ENCODE results near the gene RPIA.
A peak's percentile ranks its signal among the peaks of the same experiment; 100 is the strongest.

Gene RPIA

DNA sequence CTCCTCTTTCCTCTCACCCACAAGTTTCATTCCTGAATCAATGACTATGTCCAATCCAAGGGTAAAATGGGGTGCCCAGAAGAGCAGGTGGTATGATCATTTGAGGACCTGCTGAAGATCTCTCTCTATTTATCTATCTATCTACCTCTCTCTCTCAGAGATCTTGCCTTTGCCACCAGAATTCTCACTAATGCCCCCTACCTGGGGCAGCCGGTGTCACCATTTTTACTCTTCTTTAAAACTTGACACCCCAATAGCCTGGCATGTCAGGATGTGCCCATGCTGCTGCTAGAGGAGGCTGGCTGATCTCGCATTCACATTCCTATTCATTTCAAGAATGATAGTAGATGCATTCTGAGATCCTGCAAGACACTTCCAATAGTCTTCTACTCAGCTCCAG is 24.3 kb upstream of the RPIA start:
- no peak for DNase-seq (ENCODE audit: low spot score)
- TF ChIP-seq, protein P1, sequence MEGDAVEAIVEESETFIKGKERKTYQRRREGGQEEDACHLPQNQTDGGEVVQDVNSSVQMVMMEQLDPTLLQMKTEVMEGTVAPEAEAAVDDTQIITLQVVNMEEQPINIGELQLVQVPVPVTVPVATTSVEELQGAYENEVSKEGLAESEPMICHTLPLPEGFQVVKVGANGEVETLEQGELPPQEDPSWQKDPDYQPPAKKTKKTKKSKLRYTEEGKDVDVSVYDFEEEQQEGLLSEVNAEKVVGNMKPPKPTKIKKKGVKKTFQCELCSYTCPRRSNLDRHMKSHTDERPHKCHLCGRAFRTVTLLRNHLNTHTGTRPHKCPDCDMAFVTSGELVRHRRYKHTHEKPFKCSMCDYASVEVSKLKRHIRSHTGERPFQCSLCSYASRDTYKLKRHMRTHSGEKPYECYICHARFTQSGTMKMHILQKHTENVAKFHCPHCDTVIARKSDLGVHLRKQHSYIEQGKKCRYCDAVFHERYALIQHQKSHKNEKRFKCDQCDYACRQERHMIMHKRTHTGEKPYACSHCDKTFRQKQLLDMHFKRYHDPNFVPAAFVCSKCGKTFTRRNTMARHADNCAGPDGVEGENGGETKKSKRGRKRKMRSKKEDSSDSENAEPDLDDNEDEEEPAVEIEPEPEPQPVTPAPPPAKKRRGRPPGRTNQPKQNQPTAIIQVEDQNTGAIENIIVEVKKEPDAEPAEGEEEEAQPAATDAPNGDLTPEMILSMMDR (conservative IDR thresholded peaks at IDR 0.05; ENCODE audit: low read depth): no peak
- ChIA-PET CTCF (interaction anchor here (0.5 to 0.6 kb wide), 3 partner anchors 14 to 59 kb away, joined by 3 to 4 read pairs (median 3); no protein-coding TSS in a partner anchor), POLR2A (ENCODE audit: low non-redundant PET) (no interaction called here)
- H3K27ac ChIP-seq: no peak overlapping the region

DNA sequence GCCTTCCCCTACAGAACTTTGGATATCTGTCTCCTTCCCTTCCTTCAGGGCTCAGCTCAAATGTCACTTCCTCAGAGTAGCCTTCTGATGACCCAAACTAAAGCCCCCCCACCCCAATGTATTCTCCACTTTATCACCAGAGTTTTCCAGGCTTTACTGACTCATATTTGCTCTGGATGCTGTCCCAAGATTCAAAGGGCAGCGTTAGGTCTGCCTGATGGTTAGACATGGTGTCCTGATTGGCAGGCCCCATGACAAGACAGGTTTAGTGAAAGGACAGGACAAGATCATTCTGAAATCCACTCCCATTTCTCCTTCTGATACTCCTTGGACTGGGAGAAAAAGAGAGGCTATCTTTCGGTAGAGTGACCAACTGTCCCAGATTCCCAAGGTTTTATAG is 22.6 kb upstream of the RPIA start:
- no peak for DNase-seq (ENCODE audit: low spot score)
- TF ChIP-seq, protein P1 (conservative IDR thresholded peaks at IDR 0.05; ENCODE audit: low read depth): no peak
- CTCF ChIA-PET: interaction anchor here (0.9 to 1.4 kb wide), 9 partner anchors 8 to 78 kb away, joined by 3 to 14 read pairs (median 6); partner anchors contain the start of gene EIF2AK3
- no peak overlapping the region for H3K27ac ChIP-seq
- POLR2A ChIA-PET (ENCODE audit: low non-redundant PET): no interaction called here

DNA sequence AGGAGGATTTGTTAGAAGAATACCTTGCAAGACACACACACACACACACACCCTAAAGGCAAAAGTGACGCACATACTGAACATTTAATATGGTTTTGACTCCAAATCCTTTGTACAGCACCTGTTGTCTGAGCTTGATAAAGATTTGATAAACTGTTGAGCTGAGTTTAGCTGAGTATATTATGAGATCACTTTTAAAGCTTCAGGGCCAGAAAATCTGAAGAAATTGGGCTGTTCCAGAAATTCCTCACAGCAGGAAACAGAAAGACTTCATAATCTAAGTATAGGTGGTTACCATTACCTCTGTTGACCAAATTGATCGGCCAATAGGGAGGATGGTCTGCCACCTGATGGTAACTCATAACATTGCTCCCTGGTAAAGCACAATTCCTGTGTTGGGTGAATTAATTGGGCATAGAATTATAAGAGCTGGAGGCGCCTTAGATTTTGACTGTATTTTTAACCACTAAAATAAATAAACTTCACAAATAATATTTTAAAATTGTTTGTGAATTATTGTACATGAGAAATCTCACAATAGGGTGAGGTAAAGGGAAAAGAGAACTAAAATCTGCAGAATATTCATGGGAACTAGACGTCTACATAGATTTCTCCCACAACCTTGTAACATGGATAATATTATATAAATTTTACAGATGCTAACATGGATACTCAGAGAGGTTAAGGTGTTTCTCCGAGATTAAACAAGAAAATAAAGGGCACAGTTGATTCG is 21.8 kb upstream of the RPIA start:
- ChIA-PET CTCF (interaction anchor here (0.6 to 1.4 kb wide), 18 partner anchors 9 to 205 kb away, joined by 3 to 14 read pairs (median 4); partner anchors contain the start of gene EIF2AK3), POLR2A (ENCODE audit: low non-redundant PET) (interaction anchor here (0.6 kb wide), 1 partner anchor 60 kb away, joined by 4 read pairs; no protein-coding TSS in a partner anchor)
- peak; percentile 78 for DNase-seq (ENCODE audit: low spot score)

DNA sequence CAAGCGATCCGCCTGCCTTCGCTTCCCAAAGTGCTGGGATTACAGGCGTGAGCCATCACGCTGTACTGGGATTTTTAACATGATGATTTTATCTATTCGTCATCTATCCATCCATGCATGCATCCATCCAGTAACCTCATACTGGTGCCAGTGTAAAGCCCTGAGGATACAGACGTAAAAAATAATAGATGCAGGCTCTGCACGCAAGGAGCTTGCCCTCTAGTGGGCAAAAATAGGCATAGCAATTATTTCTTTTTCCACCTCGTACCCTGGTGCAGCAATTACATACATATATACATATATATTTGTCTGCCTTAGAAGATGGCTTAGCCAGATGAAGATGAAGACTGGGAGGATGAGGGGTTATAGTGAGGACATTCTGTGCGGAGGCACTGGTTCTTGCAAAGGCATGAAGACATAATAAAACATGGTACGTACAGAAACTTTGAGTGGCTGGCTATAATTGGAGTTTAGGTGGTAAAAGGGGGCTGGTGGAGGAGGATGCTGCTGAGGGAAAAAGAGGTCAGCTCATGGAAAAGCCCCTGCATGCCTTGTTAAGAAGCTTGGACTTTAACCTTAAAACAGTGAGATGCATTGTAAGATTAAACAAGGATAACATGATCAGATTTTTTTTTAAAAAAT is 19.6 kb upstream of the RPIA start:
- H3K27ac ChIP-seq: no peak overlapping the region
- TF ChIP-seq, protein P1 (conservative IDR thresholded peaks at IDR 0.05; ENCODE audit: low read depth): peak; percentile 92
- peak; percentile 58 for DNase-seq (ENCODE audit: low spot score)
- POLR2A ChIA-PET (ENCODE audit: low non-redundant PET): interaction anchor here (0.6 kb wide), 2 partner anchors 53 to 80 kb away, joined by 3 to 5 read pairs; no protein-coding TSS in a partner anchor
- CTCF ChIA-PET: interaction anchor here (0.6 to 2.3 kb wide), 16 partner anchors 8 to 197 kb away, joined by 3 to 17 read pairs (median 4); partner anchors contain the start of gene RPIA

More for the DNA sequence above, 21.8 kb upstream of the RPIA start:
- TF ChIP-seq, protein P1 (conservative IDR thresholded peaks at IDR 0.05; ENCODE audit: low read depth): peak; percentile 66
- no peak overlapping the region for H3K27ac ChIP-seq

DNA sequence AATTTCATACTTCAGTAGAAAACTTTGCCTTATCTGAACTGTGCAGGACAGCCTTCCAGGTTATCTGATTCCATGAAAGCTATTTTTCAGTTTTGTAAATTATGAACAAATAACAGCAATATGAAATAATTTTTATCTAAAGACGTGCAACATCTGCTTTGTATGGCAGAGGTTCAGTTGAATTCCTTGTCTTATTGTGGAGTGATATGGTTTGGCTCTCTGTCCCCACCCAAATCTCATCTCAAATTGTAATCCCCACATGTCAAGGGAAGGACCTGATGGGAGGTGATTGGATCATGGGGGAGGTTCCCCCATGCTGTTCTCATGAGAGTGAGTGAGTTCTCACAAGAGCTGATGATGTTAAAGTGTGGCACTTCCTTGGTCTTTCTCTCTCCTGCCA is 18.1 kb upstream of the RPIA start:
- POLR2A ChIA-PET (ENCODE audit: low non-redundant PET): no interaction called here
- TF ChIP-seq, protein P1 (conservative IDR thresholded peaks at IDR 0.05; ENCODE audit: low read depth): no peak

DNA sequence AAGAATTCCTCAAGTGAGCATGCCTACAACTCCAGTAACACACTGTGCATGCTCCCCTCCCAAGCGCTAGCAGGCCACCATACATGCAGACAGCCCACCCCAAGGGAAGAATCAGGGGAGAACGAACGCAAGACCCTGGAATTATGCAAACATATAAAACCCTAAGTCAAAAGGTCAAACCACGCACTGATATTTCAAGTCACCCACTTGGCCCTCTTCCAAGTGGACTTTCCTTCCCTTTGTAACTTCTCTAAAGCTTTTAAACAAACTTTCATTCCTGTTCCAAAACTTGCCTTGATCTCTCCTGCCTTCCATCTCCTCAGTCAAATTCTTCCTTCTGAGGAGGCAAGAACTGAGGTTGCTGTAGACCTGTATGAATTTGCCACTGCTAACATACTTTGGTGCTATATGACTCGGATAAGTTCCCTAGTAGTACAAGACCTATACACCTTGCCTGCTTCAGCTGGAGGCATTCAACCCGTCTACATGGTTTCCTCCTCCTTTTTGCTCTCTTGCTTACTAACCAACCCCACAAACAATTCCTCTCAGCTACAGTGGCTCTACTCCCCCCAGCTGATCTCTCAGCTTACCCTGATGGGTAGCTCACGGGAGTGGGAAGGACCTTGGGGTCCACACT is 11.1 kb upstream of the RPIA start:
- POLR2A ChIA-PET (ENCODE audit: low non-redundant PET): no interaction called here

More for the DNA sequence above, 18.1 kb upstream of the RPIA start:
- CTCF ChIA-PET: interaction anchor here (0.6 to 0.9 kb wide), 3 partner anchors 12 to 481 kb away, joined by 3 read pairs; no protein-coding TSS in a partner anchor
- H3K27ac ChIP-seq: no peak overlapping the region
- no peak for DNase-seq (ENCODE audit: low spot score)

More for the DNA sequence above, 11.1 kb upstream of the RPIA start:
- no peak for DNase-seq (ENCODE audit: low spot score)
- TF ChIP-seq, protein P1 (conservative IDR thresholded peaks at IDR 0.05; ENCODE audit: low read depth): no peak
- CTCF ChIA-PET: interaction anchor here (0.7 to 1.0 kb wide), 2 partner anchors 9 to 11 kb away, joined by 3 to 4 read pairs; no protein-coding TSS in a partner anchor
- no peak overlapping the region for H3K27ac ChIP-seq

Measured in RWPE1 (cell line).